ENCODE results near the gene FFAR4. TPM values are rescaled to one million over a fixed set of nuclear protein-coding genes. Genes with fewer than 3 reads are reported as not detected.

The FFAR4 gene
- total RNA-seq, 2 donors from 2014 or later = 44.2 to 48.2 TPM

DNA sequence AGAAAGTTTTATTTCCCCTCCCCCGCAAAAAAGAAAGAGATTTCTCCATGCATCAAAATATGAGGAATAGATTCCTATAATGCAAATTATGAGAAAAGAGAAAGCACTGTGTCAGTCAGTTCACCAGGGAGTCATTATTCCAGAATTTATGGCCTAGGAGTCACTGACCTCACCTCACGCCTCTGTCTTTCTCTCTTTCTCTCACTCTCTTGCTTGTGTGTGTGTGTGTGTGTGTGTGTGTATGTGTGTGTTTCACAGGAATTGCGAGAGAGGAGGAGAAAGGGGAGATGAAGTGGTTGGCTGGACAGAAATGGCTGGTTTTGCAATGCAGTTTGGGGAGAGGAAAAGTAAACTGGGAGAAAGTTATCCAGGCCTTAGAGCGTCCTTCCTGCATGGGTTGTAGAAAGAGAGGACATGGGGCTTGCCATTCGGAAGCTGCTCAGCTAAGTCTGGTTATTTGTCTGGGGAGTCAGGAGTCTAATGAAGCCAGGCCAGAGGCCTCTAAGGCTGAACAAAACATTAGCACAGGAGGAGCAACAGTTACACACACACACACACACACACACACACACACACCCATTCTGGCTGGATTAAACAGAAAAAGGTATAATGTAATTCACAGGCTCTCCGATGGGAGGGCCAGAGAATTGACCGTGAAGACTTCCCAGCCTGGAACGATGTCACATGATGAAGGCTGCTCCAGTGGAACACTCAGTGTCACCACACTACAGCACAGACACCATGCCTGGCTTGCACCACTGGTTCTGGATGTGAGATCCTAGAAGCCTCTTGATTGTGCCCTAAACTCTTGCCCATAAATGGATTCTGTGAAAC lies 12.8 kb upstream of the FFAR4 start:
- TF ChIP-seq, protein P1, sequence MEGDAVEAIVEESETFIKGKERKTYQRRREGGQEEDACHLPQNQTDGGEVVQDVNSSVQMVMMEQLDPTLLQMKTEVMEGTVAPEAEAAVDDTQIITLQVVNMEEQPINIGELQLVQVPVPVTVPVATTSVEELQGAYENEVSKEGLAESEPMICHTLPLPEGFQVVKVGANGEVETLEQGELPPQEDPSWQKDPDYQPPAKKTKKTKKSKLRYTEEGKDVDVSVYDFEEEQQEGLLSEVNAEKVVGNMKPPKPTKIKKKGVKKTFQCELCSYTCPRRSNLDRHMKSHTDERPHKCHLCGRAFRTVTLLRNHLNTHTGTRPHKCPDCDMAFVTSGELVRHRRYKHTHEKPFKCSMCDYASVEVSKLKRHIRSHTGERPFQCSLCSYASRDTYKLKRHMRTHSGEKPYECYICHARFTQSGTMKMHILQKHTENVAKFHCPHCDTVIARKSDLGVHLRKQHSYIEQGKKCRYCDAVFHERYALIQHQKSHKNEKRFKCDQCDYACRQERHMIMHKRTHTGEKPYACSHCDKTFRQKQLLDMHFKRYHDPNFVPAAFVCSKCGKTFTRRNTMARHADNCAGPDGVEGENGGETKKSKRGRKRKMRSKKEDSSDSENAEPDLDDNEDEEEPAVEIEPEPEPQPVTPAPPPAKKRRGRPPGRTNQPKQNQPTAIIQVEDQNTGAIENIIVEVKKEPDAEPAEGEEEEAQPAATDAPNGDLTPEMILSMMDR (IDR thresholded peaks at IDR 0.05) = no peak
- Histone ChIP-seq H3K4me1 (no peaks in the 10 kb centered on the region), H3K36me3 (no peaks in the 10 kb centered on the region), H3K4me3 (no peak overlapping the region), H3K27me3 (no peaks in the 10 kb centered on the region), H3K9me3 (no peaks in the 10 kb centered on the region), H3K27ac (no peak overlapping the region), H3K9ac (ENCODE audit: low read depth in 2 of 2, low read length in 2 of 2) (no peak overlapping the region)
- intact Hi-C loops (cut with DNase I) = no loop called here
- DNase-seq = no peak

- DNase-seq = no peak
Measured at GRCh38 chr10:93554316-93554663, 12.2 kb upstream of the FFAR4 start.

GRCh38 chr10:93554760-93555432 lies 11.6 kb upstream of the FFAR4 start:
- Histone ChIP-seq H3K4me3 (no peak overlapping the region), H3K4me1 (no peaks in the 10 kb centered on the region), H3K9ac (ENCODE audit: low read depth in 2 of 2, low read length in 2 of 2) (no peak overlapping the region), H3K9me3 (no peaks in the 10 kb centered on the region), H3K27me3 (no peaks in the 10 kb centered on the region), H3K36me3 (no peaks in the 10 kb centered on the region), H3K27ac (peak overlapping the region; percentile 16)
- peak; percentile 88 for DNase-seq
- TF ChIP-seq, protein P1 (IDR thresholded peaks at IDR 0.05) = peak; percentile 49
- intact Hi-C loops (cut with DNase I) = loop anchor here (5.0 kb wide), 1 partner anchor 122 kb away; no protein-coding TSS in a partner anchor

More at GRCh38 chr10:93554316-93554663, 12.2 kb upstream of the FFAR4 start:
- intact Hi-C loops (cut with DNase I) = no loop called here
- no peak overlapping the region for H3K27ac ChIP-seq
- no peaks in the 10 kb centered on the region for H3K9me3 ChIP-seq
- no peak overlapping the region for H3K4me3 ChIP-seq
- no peaks in the 10 kb centered on the region for H3K27me3 ChIP-seq
- TF ChIP-seq, protein P1 (IDR thresholded peaks at IDR 0.05) = no peak
- H3K36me3 ChIP-seq = no peaks in the 10 kb centered on the region
- no peak overlapping the region for H3K9ac ChIP-seq (ENCODE audit: low read depth in 2 of 2, low read length in 2 of 2)
- H3K4me1 ChIP-seq = no peaks in the 10 kb centered on the region

GRCh38 chr10:93559490-93559889 lies 7.0 kb upstream of the FFAR4 start:
- intact Hi-C loops (cut with DNase I) = loop anchor here (5.0 kb wide), 1 partner anchor 118 kb away; no protein-coding TSS in a partner anchor
- Histone ChIP-seq H3K9me3 (no peaks in the 10 kb centered on the region), H3K9ac (ENCODE audit: low read depth in 2 of 2, low read length in 2 of 2) (no peak overlapping the region), H3K27ac (no peak overlapping the region), H3K36me3 (no peaks in the 10 kb centered on the region), H3K27me3 (no peaks in the 10 kb centered on the region), H3K4me3 (no peak overlapping the region), H3K4me1 (no peaks in the 10 kb centered on the region)
- TF ChIP-seq, protein P1 (IDR thresholded peaks at IDR 0.05) = no peak
- no peak for DNase-seq

DNA sequence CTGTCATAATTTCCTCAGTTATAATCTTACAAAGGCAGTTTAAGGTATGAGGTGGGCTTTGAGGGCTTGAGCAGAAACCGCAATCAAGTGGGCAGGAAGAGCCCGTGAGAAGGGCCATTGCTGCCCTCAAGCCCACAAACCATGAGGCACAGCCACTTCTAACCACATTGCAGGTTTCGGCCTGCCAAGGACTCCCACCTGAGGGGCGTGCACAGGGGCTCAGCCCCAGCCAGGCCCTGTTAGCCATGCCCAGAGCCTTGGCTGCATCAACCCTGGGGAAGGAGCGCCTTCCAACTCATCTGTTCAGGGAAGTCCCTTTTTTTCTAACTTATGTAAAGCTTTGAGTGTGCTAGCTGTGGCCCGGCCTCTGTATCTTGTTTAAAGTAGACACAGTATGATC lies 5.9 kb upstream of the FFAR4 start:
- Histone ChIP-seq H3K9me3 (no peaks in the 10 kb centered on the region), H3K4me1 (no peaks in the 10 kb centered on the region), H3K4me3 (no peak overlapping the region), H3K9ac (ENCODE audit: low read depth in 2 of 2, low read length in 2 of 2) (no peak overlapping the region), H3K36me3 (no peaks in the 10 kb centered on the region), H3K27me3 (no peaks in the 10 kb centered on the region), H3K27ac (no peak overlapping the region)
- intact Hi-C loops (cut with DNase I) = no loop called here
- no peak for DNase-seq
- TF ChIP-seq, protein P1 (IDR thresholded peaks at IDR 0.05) = no peak

All from colonic mucosa (tissue), 4 donors.